SIG-M5 treated with dmso at 0.1 percent for 504 hours (cell line): Measurements from ENCODE around the gene TDO2.
"Not testable (repeated sequence)": the region's sequence is repeated elsewhere in the genome, so short reads cannot be mapped to it uniquely, and the experiment has no call there.

ENCODE experiments used
- DNase-seq: peaks from one replicate; lab custom pipeline; 2025; ENCODE audit not compliant: unreplicated experiment; lab: John Stamatoyannopoulos, UW

TDO2 gene

DNA sequence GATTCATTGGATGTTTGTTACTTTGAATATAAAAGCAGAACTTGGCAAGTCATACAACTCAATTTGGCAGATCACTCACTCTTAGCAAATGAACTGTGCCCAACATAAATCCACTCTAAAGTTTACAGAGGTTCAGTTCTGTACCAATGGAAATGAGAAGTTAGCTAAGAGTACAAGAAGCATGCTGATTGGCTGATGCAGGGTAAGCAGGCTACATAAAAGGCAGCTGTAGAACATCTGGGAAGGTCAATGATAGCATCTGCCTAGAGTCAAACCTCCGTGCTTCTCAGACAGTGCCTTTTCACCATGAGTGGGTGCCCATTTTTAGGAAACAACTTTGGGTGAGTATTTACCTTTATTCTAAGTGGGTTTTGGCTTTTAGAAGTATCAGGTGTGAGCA is at the start of gene TDO2:
Gene TDO2 (plus strand): TSS at position 244 of the 400 bp plus-strand sequence. CDS start 63 bp downstream, at position 307.
- DNase-seq: no peak

DNA sequence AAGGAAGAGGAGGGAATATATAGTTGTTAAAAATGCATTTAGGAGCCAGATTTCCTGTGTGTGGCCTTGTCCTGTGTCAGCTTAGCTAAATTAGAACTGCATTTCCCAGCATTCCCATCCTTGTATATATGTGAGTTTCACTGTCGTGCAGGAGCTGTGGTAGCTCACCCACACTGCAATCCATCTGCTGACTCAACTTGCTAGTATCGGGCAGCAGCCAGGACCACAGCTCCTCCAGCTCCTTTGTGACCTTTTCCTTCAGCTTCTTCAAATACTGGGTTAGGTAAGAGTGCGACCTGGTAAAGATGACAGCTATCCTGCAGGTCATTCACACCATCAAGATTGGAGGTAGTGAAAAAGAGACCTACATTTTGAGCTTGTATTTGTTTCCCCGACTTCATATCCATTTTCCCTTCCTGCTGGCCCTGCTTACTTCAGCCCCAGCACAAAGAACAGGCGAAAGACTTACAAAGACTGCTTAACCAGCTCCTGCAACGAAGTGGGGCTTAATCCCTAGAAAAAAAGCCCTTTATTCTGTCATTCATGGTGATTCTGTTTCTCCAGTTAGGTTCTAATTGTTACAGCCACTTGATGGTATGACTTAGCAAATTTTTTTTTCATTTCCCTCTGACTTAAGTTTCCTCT is 48.8 kb upstream of the TDO2 start:
- no peak for DNase-seq

DNA sequence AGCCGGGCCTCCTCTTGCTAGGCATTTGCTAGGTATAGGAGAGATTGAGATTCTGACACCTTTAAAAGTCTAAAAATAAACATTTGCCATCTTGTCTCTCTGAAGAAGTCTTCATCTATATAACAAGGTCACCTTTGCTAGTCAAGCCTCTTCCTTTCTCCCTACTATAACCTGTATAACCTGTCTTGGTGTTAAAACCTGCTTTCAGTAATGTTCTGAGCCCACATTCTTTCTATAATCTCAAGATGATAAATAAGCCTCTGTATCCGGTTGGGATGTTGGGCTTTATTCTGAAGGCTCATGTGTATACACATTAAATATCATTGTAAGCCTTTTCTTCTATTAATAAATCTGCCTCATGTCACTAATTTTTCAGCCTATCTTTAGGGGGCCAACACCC is 47.6 kb upstream of the TDO2 start:
- no peak for DNase-seq

DNA sequence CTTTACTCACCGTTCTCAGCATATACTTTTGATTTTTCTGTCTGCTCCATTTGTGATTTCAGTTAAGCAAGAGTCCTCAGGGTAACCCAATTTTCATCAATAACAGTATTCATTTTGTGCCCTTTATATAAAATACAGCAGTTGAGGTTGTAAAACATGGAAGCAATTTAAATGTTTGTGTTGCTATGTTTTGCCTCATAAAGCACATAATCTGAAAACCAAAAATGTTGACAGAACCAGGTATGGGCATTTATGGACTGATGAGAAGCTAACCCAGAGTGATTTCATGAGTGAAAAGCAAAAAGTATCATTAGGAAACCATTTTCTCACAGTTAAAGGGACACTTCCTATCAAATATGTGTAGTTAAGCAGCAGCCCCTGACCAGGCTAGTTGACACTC is 37.3 kb upstream of the TDO2 start, which contains the start of gene ASIC5:
Gene ASIC5 (minus strand): TSS at position 101 of the 400 bp plus-strand sequence. CDS start 51 bp downstream, at position 50.
- no peak for DNase-seq

DNA sequence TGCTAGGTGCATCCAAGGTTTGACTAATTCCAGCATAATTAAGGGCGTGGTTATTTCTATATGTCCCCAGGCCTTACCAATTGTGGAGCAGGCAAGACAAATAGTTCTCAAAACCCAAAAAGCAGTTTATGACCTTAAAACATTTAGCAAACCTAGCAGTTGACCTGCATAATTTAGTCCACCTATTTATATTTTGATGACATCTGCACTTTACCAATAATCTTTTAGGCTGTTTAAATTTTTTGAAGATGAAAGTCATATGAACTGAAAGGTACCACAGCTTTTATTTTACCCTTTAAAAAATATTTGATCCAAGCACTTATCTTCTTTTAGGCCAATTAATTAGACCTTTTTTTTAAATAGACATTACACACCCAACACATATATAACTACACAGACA is 27.6 kb upstream of the TDO2 start:
- no peak for DNase-seq

DNA sequence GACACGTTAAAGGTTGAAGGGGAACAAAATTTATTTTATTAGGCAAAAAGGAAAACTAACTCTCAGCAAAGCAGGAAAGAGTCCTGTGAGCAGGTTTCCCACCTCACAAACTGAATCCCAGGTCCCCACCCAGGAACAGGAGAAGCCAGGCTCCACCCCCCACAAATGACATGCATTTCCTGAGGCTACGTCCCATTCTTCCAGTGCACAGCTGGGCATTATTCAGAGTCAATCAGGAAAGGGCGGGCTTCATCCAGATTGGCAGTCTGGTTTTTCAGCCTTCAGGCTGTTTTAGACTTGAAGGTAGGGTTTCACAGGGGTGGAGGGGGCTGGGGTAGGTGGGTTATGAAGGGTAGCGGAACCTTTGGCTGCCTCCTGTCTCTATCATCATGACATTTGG is 25.5 kb upstream of the TDO2 start:
- DNase-seq: no peak

DNA sequence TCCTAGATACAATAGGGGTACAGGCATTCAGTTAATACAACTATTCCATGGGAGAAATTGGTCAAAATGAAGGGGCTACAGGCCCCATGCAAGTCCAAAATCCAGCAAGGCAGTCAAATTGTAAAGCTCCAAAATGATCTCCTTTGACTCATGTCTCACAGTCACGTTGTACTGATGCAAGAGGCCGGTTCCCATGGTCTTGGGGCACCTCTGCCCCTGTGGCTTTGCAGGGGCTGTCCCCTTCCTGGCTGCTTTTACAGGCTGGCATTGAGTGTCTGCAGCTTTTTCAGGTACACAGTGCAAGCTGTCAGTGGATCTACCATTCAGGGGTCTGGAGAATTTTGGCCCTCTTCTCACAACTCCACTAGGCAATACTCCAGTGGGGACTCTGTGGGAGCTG is 24.9 kb upstream of the TDO2 start:
- DNase-seq: no peak

DNA sequence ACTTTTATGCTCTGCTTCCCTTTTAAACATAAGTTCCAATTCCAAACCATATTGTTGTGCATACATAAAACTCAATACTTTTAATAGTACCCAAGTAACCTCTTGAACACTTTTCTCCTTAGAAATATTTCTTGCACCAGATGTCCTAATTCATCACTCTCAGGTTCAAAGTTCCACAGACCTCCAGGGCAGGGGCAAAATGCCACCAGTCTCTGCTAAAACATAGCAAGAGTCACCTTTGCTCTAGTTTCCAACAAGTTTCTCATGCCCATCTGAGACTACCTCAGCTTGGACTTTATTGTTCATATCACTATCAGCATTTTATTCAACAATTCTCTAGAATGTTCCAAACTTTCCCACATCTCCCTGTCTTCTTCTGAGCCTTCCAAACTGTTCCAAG is 23.7 kb upstream of the TDO2 start:
- no peak for DNase-seq

DNA sequence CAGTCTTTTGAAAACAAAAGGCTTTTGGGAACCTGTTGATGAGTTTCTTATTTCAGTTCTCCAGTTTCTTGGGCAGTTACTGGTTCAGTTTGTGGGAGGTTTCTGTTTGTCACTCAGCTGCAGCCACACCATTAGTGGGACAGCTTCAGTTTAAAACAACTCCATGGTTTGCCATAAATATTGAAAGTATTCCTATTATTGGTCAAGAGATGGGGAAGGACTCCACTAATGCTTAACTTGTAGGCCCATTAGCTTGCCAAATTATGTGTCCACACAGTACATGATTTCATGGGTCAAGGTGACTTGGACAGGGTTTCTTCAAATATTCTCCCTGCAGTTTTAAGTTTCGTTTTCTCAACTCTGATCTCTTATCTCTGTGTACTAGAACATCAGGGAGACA is 21.9 kb upstream of the TDO2 start:
- DNase-seq: no peak

DNA sequence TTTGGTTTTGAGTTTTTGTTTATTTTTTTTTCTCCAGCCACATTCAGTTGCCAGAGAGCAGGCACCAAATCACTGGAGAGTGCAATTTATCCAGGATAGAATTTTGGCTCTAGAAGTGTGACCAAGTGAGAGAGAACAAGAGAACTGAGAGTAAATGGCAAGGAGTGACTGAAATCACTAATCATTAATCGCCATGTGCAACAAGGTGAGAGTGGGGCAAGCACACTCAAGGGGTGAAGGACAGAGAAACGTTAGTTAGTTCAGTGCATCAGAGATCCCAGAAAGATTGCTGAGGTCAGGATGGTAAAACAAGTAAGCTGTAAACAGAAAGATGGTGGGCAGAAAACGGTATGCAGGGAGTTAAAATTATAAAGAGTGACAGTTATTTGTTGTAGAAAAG is 19.6 kb upstream of the TDO2 start:
- no peak for DNase-seq

DNA sequence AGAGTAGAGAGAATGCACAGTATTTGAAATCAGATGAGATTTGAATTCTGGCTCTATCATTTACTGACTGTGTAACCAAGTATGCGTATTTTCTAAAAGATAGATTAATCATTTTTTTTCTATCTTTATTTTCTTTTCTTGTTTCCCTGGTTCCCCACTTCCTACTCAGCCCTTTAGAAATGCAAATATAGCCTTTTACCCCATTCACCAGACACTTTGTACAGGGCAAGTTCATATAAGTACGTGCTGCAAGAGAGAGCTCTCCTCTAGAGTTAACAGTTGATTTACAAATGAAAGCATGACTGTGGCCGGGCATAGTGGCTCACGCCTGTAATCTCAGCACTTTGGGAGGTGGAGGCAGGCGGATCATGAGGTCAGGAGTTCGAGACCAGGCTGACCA is 17.8 kb upstream of the TDO2 start:
- DNase-seq: no peak

DNA sequence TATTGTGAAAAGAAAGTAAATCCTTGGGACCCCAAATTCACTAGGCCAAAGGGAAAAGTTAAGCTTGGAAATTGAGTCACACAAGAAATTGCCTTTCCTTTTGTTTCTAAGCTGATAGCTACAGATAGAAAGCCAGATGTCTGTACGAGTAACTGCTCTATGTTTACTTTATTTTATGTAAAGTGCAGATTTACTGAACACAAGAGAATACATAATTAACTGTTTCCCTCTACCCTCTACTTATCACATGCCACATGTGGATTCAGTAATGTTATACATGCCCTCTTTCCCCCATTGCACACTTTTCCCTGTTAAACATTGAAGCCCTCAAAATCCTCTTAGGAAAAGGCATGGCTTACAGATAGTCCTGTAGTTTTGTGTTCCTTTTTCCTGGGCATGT is 16.5 kb upstream of the TDO2 start:
- no peak for DNase-seq

DNA sequence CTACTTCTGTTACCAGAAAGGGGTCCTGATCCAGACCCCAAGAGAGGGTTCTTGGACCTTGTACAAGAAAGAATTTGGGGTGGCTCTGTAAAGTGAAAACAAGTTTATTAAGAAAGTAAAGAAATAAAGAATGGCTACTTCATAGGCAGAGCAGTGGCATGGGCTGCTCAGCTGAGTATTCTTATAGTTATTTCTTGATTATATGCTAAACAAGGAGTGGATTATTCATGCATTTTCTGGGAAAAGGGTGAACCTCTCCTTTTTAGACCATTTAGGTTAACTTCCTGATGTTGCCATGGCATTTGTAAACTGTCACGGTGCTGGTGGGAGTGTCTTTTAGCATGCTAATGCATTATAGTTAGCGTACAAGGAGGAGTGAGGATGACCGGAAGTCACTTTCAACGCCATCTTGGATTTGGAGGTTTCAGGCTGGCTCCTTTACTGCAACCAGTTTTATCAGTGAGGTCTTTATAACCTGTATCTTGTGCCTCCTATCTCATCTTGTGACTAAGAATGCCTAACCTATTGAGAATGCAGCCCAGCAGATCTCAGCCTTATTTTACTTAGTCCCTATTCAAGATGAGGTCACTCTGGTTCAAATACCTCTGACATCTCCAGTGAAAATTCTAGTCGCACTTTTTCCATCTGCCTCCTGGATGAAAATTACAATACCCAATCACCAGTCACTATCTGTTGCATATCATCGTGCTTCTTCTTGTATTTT is 15.5 kb upstream of the TDO2 start:
- no peak for DNase-seq

DNA sequence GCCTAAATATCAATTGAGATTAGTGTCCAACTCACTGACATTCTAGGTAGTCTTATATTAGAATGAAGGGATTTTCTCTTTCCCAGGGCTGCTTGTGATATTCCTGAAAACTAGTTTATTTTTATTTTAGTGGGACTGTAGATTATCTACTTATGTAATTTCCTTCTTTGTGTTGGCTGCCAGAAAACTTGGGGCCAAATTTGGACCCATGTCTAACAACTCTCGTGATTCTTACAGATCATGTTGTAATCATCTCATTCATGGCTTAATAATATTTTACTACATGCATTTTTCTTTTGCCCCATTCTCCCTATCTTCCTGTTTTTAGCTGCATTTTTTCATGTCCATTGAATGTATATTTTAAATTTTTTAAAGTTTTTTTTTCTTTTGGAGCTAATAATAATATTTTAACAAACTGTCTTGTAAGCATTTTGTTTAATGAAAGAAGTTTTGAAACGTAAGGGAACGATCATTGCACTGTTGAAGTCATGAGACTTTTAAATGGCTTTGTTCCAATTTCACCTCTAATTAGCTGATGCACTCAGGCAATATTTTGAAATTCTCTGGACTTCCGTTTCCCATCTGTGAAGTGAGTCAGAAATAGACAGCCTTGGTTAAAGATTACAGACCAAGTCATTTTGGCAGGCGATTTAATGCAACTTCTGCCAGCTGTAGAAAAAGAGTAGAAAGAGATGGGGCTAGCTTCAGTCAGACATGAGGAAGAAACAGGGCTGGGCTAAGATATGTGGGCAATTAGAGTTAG is 14.3 kb upstream of the TDO2 start:
- peak; percentile 86 for DNase-seq

DNA sequence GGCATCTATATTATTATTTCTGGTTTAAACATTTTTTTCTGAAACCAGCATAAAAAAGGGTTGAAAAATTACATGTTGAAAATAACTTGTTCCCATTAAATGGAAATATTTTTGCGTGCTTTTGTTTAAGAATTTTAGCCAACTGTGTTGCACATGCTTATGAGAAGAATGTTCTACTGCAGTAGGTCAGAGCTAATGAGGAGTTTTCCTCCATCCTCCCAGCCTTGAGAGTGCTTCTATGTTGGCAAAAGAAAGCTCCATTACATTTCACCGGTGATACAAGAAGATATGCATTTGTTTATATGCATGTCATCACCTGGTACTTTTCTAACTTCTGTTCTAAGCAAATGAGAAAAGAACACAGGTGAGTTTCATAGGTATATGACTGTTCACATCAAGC is 13.6 kb upstream of the TDO2 start:
- DNase-seq: no peak

DNA sequence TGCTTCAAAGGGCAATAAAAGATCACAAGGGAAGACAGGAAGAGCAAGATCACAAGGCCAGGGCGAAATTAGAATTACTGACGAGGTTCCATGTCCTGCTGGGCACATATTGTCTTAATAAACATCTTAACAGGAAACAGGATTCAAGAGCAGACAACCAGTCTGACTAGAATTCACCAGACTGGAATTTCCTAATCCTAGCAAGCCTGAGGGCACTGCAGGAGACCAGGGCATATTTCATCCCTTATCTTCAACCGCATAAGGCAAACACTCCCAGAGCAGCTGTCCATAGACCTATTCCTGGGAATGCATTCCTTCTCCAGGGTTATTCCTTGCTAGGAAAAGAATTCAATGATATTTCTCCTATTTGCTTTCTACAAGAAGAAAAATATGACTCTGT is 12.4 kb upstream of the TDO2 start:
- no peak for DNase-seq

DNA sequence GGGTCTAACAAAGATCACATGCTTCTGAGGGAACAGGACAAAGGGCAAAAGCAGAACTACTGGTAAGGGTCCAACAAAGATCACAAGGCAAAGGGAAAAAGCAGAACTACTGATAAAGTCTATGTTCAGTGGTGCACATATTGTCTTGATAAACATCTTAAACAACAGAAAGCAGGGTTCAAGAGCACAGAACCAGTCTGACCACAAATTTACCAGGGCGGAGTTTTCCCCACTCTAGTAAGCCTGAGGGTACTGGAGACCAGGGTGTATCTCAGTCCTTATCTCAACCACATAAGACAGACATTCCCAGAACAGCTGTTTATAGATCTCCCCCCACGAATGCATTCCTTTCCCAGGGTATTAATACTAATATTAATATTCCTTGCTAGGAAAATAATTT is 5.1 kb upstream of the TDO2 start:
- DNase-seq: not testable (repeated sequence)

DNA sequence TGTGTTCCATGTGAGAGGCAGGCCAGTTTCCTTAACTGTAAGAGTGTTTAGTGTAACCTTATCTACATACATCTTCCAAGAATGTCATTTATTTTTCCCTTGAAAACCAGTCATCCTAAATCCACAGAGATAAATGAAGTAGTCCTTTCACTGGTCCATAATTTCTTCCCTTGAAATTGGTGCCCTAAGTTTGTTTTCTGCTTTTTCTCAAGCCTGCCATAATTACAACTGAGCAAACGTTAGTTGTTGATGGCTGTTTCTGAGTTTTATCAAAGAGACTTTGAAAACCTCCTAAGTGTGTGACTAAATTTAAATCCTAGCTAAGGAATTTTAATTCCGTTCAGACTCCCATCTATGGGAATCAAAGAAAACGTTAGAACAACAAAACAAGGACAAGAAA is 3.6 kb upstream of the TDO2 start:
- DNase-seq: no peak

DNA sequence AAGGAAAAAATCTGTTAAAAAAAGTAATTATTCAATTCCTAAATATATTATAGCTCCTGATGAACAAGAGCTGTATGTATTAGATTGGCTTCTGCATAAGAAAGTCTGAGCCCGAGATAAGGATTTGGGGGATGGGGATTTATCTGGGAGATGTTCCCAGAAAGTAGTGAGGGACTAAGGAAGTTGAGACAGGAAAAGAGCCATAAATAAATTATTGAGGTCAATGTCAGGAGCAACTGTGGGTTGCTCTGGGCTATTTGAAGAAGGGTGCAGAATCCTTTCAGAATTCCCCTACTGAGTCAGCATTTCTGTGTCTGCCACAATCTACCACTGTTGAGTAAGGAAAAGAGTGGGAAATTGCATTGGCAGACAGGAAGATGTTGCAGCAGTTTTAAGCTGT is 3.1 kb upstream of the TDO2 start:
- DNase-seq: no peak

DNA sequence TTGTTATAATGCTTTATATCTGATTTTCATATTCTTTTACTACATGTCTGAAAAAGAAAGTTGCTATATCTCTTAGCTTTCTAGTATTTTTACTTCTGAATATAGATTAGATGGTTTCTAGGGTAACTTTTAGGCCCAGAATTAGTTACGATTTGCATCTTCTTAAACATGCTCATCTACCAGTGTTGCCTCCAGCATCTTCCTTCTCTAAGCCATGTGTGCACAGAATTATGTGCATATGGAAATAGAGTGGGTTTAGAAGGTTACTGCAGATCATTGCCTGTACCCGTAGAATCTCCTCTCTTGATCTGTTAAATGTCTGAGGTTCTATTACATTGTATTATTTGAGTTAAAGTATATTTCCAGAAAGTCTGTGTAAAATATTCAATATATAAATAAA is 2.5 kb upstream of the TDO2 start:
- DNase-seq: no peak

DNA sequence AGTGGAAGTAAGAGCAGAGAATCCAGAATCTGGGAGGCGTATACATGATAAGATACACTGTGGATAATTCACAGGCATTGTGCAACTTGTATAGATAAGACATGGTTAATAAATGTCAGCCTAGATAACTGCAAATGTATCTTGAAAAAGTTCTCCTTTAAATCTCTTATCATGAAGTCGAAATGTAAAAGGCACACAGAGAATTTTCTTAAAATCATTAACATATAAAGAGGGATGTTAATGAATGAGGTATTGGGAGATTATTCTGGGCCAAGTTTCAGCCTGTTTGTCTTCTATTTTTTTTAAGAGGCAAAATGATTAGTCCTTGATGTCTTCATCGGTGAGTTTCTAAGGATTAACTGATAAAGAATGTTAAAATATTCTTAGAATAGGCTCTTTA is 835 bp downstream of the TDO2 start:
- no peak for DNase-seq
